ENCODE results near the gene KCNIP3.

GRCh38 chr2:95402370-95403203 lies 105.4 kb downstream of the KCNIP3 start, which contains the start of gene FAHD2A:
- TF ChIP-seq TAF1 (IDR thresholded peaks at IDR 0.05; ENCODE audit: low read depth, low read length) (no peak; the same call in 1 of the 2 replicates), POLR2AphosphoS5 (IDR thresholded peaks at IDR 0.05; ENCODE audit: low read depth, low read length) (peak; percentile 35; the same call in 1 of the 2 replicates), POLR2A (IDR thresholded peaks at IDR 0.05; ENCODE audit: low read depth, low read length) (no peak)
